ENCODE measurements around the gene ASIC4. TPM values are rescaled to one million over a fixed set of nuclear protein-coding genes. Genes with fewer than 3 reads are reported as not detected.

ASIC4 gene
- total and polyA plus RNA-seq, 2 of the 13 experiments (the other 11 are each of a cell fraction or from before 2014, with no cell fraction given): 0.03 TPM; not detected in 1

DNA sequence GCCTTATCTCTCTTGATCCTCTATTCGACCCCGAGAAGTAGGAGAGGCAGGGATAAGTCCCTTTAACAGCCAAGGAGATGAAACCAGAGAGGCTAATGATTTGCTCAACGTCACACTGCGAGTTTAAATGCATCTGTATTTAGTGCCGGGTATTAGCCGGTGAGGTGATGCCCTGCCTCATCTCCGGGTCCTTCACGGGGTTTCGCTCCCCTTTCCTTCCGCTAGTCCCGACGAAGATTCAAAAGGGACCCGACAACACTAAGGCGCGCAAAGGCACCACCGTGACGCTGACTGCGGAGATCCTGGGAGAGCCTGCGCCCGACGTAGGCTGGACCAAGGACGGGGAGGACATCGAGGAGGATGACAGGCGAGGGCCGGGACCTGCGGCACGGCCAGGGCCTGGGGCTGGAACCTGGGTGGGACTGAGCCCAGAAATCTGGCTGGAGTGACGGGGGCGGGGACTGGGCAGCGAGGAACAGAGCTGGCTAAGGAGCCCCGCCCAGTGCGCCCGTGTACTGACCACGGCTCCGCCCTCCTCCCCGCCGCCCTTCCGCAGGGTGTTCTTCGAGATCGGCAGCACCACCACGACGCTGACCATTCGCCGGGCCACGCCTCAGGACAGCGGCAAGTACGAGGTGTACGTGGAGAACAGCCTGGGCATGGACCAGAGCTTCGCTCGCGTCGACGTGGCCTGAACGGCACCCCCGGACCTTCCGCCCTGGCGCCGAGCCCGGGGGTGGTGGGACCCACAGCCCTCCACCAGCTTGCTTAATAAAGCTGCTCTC, 16.6 kb upstream of the ASIC4 start (continued):
- TF ChIP-seq TARDBP (CRISPR knock-in tag; IDR thresholded peaks at IDR 0.05): no peak; the same call in 1 of the 2 replicates
- no peak; the same call in 1 of the 2 replicates for TF ChIP-seq ZKSCAN8 (CRISPR knock-in tag; IDR thresholded peaks at IDR 0.05; ENCODE audit: borderline replicate concordance)
- TF ChIP-seq ZNF274 (CRISPR knock-in tag; IDR thresholded peaks at IDR 0.05): no peak
- no peak for TF ChIP-seq MBNL3 (CRISPR knock-in tag; conservative IDR thresholded peaks at IDR 0.05)
- TF ChIP-seq, protein P1, sequence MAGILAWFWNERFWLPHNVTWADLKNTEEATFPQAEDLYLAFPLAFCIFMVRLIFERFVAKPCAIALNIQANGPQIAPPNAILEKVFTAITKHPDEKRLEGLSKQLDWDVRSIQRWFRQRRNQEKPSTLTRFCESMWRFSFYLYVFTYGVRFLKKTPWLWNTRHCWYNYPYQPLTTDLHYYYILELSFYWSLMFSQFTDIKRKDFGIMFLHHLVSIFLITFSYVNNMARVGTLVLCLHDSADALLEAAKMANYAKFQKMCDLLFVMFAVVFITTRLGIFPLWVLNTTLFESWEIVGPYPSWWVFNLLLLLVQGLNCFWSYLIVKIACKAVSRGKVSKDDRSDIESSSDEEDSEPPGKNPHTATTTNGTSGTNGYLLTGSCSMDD (CRISPR knock-in tag; IDR thresholded peaks at IDR 0.05): no peak
- TF ChIP-seq ZKSCAN1 (IDR thresholded peaks at IDR 0.05; ENCODE audit: low read length): no peak
- TF ChIP-seq STAG1 (CRISPR knock-in tag; IDR thresholded peaks at IDR 0.05): no peak
- TF ChIP-seq, protein P2, sequence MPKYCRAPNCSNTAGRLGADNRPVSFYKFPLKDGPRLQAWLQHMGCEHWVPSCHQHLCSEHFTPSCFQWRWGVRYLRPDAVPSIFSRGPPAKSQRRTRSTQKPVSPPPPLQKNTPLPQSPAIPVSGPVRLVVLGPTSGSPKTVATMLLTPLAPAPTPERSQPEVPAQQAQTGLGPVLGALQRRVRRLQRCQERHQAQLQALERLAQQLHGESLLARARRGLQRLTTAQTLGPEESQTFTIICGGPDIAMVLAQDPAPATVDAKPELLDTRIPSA (CRISPR knock-in tag; IDR thresholded peaks at IDR 0.05; ENCODE audit: borderline replicate concordance): no peak; the same call in 1 of the 2 replicates
- TF ChIP-seq, protein P3, sequence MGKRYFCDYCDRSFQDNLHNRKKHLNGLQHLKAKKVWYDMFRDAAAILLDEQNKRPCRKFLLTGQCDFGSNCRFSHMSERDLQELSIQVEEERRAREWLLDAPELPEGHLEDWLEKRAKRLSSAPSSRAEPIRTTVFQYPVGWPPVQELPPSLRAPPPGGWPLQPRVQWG (CRISPR knock-in tag; IDR thresholded peaks at IDR 0.05; ENCODE audit: borderline replicate concordance, low read depth): no peak
- TF ChIP-seq ZFP41 (CRISPR knock-in tag; IDR thresholded peaks at IDR 0.05; ENCODE audit: borderline replicate concordance): 0 out of 2 replicates have a peak, but pooled peaks have one; percentile 57
- TF ChIP-seq, protein P4, sequence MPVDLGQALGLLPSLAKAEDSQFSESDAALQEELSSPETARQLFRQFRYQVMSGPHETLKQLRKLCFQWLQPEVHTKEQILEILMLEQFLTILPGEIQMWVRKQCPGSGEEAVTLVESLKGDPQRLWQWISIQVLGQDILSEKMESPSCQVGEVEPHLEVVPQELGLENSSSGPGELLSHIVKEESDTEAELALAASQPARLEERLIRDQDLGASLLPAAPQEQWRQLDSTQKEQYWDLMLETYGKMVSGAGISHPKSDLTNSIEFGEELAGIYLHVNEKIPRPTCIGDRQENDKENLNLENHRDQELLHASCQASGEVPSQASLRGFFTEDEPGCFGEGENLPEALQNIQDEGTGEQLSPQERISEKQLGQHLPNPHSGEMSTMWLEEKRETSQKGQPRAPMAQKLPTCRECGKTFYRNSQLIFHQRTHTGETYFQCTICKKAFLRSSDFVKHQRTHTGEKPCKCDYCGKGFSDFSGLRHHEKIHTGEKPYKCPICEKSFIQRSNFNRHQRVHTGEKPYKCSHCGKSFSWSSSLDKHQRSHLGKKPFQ (CRISPR knock-in tag; IDR thresholded peaks at IDR 0.05; ENCODE audit: insufficient replicate concordance): no peak
- TF ChIP-seq ASH2L (IDR thresholded peaks at IDR 0.05; ENCODE audit: insufficient read length, low read depth, low read length): no peak
- TF ChIP-seq YY1 (IDR thresholded peaks at IDR 0.05; ENCODE audit: insufficient read depth, insufficient replicate concordance, low read depth, low read length): no peak
- no peak for TF ChIP-seq HOXA9 (CRISPR knock-in tag; IDR thresholded peaks at IDR 0.05; ENCODE audit: borderline replicate concordance)
- TF ChIP-seq JUN (CRISPR knock-in tag; IDR thresholded peaks at IDR 0.05): no peak
- TF ChIP-seq, protein P5, sequence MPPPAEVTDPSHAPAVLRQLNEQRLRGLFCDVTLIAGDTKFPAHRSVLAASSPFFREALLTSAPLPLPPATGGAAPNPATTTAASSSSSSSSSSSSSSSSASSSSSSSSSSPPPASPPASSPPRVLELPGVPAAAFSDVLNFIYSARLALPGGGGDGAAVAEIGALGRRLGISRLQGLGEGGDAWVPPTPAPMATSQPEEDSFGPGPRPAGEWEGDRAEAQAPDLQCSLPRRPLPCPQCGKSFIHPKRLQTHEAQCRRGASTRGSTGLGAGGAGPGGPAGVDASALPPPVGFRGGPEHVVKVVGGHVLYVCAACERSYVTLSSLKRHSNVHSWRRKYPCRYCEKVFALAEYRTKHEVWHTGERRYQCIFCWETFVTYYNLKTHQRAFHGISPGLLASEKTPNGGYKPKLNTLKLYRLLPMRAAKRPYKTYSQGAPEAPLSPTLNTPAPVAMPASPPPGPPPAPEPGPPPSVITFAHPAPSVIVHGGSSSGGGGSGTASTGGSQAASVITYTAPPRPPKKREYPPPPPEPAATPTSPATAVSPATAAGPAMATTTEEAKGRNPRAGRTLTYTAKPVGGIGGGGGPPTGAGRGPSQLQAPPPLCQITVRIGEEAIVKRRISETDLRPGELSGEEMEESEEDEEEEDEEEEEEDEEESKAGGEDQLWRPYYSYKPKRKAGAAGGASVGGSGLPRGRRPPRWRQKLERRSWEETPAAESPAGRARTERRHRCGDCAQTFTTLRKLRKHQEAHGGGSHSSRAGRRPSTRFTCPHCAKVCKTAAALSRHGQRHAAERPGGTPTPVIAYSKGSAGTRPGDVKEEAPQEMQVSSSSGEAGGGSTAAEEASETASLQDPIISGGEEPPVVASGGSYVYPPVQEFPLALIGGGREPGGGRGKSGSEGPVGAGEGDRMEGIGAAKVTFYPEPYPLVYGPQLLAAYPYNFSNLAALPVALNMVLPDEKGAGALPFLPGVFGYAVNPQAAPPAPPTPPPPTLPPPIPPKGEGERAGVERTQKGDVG (CRISPR knock-in tag; IDR thresholded peaks at IDR 0.05; ENCODE audit: borderline replicate concordance): no peak
- TF ChIP-seq HHEX (CRISPR knock-in tag; IDR thresholded peaks at IDR 0.05): no peak
- TF ChIP-seq NFYB (CRISPR knock-in tag; IDR thresholded peaks at IDR 0.05): no peak
- no peak for TF ChIP-seq YEATS4 (CRISPR knock-in tag; IDR thresholded peaks at IDR 0.05; ENCODE audit: borderline replicate concordance)
- TF ChIP-seq TOE1 (CRISPR knock-in tag; IDR thresholded peaks at IDR 0.05): no peak
- TF ChIP-seq ELF4 (CRISPR knock-in tag; IDR thresholded peaks at IDR 0.05; ENCODE audit: borderline replicate concordance): no peak
- TF ChIP-seq ZNF335 (CRISPR knock-in tag; IDR thresholded peaks at IDR 0.05): 0 out of 2 replicates have a peak, but pooled peaks have one; percentile 7
- no peak for TF ChIP-seq ZFP36 (IDR thresholded peaks at IDR 0.05; ENCODE audit: borderline replicate concordance, low read depth, low read length, partially characterized antibody)

All from HepG2 (cell line).